ENCODE measurements around the gene COL18A1. TPM values are rescaled to one million over a fixed set of nuclear protein-coding genes. Genes with fewer than 3 reads are reported as not detected.

COL18A1 gene
- total and polyA plus RNA-seq, 10 donors, result 35.0 to 208 (median 86.4) TPM

DNA sequence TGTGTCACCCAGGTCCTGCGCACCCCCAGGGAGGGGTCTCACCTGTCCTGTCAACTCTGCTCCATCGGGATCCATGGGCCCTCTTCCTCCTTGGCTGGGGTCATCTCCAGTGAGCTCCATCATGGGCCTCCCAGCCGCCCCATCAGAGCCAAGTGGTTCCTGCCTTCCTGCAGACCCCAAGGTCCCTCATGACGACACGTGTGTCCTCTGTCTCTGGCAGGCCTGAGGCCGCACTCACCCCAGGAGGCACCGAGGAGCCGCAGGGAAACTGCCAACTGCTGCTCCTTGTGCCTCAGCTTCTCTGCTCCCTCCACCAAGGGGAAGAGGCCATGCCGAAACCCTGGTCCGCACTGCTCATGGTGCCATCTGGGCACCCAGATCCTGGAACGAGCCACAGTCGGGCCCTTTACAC lies 46.8 kb downstream of the COL18A1 start:
- 83 to 95% (median 89%) methylated on average over 8 to 12 of the region's 12 CpGs for WGBS, 5 donors
- Histone ChIP-seq H3K9me3 (peaks cover 0 to 7% (median 3%) of the 10 kb centered on the region in 8 donors), H3K4me1 (peaks cover 0 to 30% (median 10%) of the 10 kb centered on the region in 6 donors), H3K36me3 (no peaks in the 10 kb centered on the region), H3K27me3 (replicated peaks in 1 of 7) (peaks cover 0 to 24% (median 0%) of the 10 kb centered on the region in 7 donors), H3K4me3 (no peak overlapping the region), H3K27ac (no peak overlapping the region)
- peak; percentile 63 for DNase-seq
- intact Hi-C loops (cut with DNase I; ENCODE audit: low total_unique reads), result no loop called here
- no peak for TF ChIP-seq POLR2A (IDR thresholded peaks at IDR 0.05)

DNA sequence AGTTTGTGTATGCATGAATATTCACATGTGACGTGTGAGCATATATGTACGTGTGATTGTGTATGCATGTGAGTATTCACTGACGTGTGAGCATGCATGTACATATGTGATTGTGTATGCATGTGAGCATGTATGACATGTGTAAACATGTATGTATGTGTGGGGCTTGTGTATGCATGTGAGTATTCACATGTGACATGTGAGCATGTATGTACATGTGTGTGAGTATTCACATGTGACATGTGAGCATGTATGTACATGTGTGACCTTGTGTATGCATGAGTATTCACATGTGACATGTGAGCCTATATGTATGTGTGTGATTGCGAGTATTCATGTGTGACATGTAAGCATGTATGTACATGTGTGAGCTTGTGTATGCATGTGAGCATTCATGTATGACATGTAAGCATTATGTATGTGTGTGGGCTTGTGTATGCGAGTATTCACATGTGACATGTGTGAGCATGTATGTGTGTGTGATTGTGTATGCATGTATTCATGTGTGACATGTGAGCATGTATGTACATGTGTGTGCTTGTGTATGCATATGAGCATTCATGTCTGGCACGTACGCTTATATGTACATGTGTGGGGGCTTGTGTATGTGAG lies 47.8 kb downstream of the COL18A1 start:
- Histone ChIP-seq H3K36me3 (no peaks in the 10 kb centered on the region), H3K4me1 (peaks cover 0 to 30% (median 10%) of the 10 kb centered on the region in 6 donors), H3K4me3 (no peak overlapping the region), H3K27ac (peak overlapping the region in 1 of 8 donors; percentile 54), H3K9me3 (no peaks in the 10 kb centered on the region), H3K27me3 (replicated peaks in 1 of 7) (peaks cover 0 to 31% (median 0%) of the 10 kb centered on the region in 7 donors)
- DNase-seq, result no peak
- TF ChIP-seq POLR2AphosphoS5 (IDR thresholded peaks at IDR 0.05), result no peak
- TF ChIP-seq, protein P1, sequence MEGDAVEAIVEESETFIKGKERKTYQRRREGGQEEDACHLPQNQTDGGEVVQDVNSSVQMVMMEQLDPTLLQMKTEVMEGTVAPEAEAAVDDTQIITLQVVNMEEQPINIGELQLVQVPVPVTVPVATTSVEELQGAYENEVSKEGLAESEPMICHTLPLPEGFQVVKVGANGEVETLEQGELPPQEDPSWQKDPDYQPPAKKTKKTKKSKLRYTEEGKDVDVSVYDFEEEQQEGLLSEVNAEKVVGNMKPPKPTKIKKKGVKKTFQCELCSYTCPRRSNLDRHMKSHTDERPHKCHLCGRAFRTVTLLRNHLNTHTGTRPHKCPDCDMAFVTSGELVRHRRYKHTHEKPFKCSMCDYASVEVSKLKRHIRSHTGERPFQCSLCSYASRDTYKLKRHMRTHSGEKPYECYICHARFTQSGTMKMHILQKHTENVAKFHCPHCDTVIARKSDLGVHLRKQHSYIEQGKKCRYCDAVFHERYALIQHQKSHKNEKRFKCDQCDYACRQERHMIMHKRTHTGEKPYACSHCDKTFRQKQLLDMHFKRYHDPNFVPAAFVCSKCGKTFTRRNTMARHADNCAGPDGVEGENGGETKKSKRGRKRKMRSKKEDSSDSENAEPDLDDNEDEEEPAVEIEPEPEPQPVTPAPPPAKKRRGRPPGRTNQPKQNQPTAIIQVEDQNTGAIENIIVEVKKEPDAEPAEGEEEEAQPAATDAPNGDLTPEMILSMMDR (IDR thresholded peaks at IDR 0.05 in 8 of 11, conservative IDR thresholded peaks at IDR 0.05 in 3 of 11), result no peak
- no peak for TF ChIP-seq POLR2A (IDR thresholded peaks at IDR 0.05)
- intact Hi-C loops (cut with DNase I; ENCODE audit: low total_unique reads), result no loop called here
- WGBS, 5 donors, result 88 to 97% (median 95%) methylated on average over 7 of the region's 7 CpGs

DNA sequence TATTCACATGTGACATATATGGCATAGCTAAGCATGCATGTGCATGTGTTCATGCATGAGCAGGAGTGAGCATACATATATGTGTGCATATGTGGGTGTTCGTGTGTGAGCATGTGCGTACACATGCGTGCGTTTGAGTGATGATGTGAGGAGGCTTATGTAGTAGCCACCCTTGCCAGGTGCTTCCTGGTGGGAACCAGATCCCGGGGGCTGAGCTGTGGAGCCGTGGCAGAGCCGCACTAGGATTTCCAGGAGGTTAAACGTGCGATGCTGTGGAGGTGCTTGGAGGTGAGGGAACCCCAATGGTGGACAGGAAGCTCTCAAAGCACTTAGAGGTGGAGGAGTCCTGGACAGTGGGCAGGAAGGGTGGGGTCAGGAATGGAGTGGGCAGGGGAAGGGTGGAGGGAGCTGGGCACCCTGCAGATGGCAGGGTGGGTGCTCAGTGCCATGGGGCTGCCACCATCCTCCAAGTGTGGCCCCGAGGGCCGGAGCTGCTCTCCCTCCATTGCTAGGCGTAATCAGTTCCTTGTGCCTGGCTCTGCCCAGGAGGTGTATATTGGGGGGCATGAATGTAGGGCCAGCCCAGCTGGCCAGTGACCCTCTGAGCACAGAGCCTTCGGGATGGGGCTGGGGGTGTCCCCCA lies 48.5 kb downstream of the COL18A1 start:
- H3K4me3 ChIP-seq, result no peak overlapping the region
- peaks cover 0 to 30% (median 10%) of the 10 kb centered on the region in 6 donors for H3K4me1 ChIP-seq
- no peak for DNase-seq
- no peaks in the 10 kb centered on the region for H3K36me3 ChIP-seq
- peak overlapping the region in 5 of 8 donors; percentile 20 to 63 (median 54) for H3K27ac ChIP-seq
- intact Hi-C loops (cut with DNase I; ENCODE audit: low total_unique reads), result no loop called here
- 75 to 93% (median 83%) methylated on average over 13 of the region's 13 CpGs for WGBS, 5 donors
- TF ChIP-seq POLR2A (IDR thresholded peaks at IDR 0.05) (no peak), POLR2AphosphoS5 (IDR thresholded peaks at IDR 0.05) (no peak)
- TF ChIP-seq, protein P1 (IDR thresholded peaks at IDR 0.05 in 8 of 11, conservative IDR thresholded peaks at IDR 0.05 in 3 of 11), result no peak
- peaks cover 0 to 31% (median 0%) of the 10 kb centered on the region in 7 donors for H3K27me3 ChIP-seq (replicated peaks in 1 of 7)
- no peaks in the 10 kb centered on the region for H3K9me3 ChIP-seq

DNA sequence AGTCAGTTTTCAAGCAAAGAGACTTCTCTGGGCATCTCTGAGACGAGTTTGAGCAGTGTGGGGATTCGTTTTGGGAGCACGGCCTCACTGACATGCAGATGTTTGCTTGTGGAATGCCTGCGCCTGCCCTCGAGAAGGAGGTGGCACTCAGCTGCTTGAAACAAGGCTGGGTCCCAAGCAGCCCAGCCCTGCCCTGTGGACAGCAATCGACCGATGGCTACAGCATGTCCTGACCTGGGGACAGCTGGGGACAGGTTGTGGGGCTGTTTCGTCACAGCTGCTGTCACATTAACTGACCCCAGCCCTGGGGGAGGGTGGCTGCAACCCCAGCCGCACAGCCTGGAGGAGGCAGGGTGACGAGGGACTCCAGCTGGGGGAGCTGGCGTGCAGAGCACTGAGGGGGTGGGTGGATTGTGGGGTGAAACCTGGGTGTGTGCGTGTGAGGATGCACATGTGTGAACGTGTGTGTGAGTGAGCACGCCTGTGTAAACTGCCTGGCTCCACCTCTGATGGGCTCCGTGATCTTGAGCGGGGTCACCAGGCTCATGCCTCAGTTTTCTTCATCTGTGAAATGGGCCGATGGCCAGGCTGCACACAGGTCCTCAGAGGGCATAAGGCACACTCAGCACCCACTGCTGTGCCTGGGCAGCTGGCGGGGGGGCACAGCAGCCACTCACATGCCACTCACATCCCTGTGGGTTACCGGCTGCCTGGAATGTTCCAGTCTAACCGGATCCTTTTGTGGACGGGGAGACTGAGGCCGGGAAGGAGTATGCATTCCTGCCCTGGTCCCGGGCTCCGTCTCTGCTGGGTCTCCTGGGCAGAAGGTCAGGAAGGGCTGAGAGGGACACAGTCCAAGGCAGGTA lies 49.3 kb downstream of the COL18A1 start:
- Histone ChIP-seq H3K27ac (peak overlapping the region in 5 of 8 donors; percentile 20 to 63 (median 54)), H3K4me1 (peaks cover 0 to 30% (median 10%) of the 10 kb centered on the region in 6 donors), H3K4me3 (peak overlapping the region in 1 of 8 donors; percentile 50), H3K36me3 (no peaks in the 10 kb centered on the region), H3K27me3 (replicated peaks in 1 of 7) (peaks cover 0 to 33% (median 0%) of the 10 kb centered on the region in 7 donors), H3K9me3 (no peaks in the 10 kb centered on the region)
- TF ChIP-seq POLR2A (IDR thresholded peaks at IDR 0.05), result no peak
- peak; percentile 48 to 78 (median 76) for TF ChIP-seq POLR2AphosphoS5 (IDR thresholded peaks at IDR 0.05)
- TF ChIP-seq, protein P1 (IDR thresholded peaks at IDR 0.05 in 8 of 11, conservative IDR thresholded peaks at IDR 0.05 in 3 of 11), result no peak
- peak; percentile 61 for DNase-seq
- intact Hi-C loops (cut with DNase I; ENCODE audit: low total_unique reads), result no loop called here
- WGBS, 5 donors, result 73 to 86% (median 80%) methylated on average over 8 to 24 of the region's 24 CpGs

All from spleen (tissue), 11 donors.